22Rv1 (cell line): ENCODE data around the gene CASK.

Experiments used
- H3K27ac ChIP-seq: fragments of 450-650 bp; 2 replicates; pipeline ENCODE4 v1.5.1; 2017
- ZFX ChIP-seq: fragments of 450-650 bp; IDR thresholded peaks from 2 replicates; pipeline ENCODE4 v1.6.1; 2017; ENCODE audit warnings: antibody characterized with exemption, borderline replicate concordance
- TF ChIP-seq, protein P1 (sequence below): fragments of 450-650 bp; IDR thresholded peaks from 2 replicates; pipeline ENCODE4 v1.5.1; 2017; ENCODE audit warnings: mild to moderate bottlenecking

The CASK gene

DNA sequence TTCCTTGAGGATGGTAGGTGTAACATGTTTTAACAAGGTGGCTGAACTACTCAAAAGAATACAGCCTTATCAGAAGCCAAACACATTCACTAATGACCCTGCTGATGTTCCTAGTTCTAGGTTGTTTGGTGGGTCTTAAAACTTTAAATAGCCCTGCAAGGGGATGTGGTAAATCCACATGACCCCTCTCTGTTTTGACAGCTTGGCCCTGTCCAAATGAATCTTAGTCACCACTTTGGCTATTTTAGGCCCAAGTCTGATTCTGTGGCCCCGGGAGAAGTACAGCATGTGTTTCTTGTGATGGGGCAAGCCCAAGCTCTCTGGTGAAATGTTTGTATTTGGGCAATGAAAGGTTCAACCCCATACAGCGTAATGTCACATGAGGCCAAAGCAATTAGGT, 289.1 kb downstream of the CASK start:
- TF ChIP-seq ZFX = no peak
- H3K27ac ChIP-seq = no peak overlapping the region

DNA sequence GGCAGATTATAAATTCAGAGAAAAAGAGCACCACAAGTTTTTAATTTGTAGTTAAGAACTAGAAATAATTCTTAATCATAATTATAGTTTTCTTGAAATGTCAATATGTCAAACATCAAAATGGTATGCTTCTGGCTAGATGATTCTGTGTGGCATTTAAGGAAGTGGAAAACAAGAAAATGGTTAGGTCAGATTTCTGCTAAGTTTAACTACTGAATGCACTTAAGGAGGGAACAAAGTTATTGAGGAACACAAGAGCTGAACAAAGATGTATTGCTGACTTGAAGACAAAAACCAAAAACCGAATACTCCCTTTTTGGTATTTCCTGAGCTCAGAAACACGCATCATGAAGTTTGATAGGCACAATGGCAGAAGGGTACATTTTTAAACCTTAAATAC, 293.3 kb downstream of the CASK start:
- no peak for TF ChIP-seq ZFX
- TF ChIP-seq, protein P1, sequence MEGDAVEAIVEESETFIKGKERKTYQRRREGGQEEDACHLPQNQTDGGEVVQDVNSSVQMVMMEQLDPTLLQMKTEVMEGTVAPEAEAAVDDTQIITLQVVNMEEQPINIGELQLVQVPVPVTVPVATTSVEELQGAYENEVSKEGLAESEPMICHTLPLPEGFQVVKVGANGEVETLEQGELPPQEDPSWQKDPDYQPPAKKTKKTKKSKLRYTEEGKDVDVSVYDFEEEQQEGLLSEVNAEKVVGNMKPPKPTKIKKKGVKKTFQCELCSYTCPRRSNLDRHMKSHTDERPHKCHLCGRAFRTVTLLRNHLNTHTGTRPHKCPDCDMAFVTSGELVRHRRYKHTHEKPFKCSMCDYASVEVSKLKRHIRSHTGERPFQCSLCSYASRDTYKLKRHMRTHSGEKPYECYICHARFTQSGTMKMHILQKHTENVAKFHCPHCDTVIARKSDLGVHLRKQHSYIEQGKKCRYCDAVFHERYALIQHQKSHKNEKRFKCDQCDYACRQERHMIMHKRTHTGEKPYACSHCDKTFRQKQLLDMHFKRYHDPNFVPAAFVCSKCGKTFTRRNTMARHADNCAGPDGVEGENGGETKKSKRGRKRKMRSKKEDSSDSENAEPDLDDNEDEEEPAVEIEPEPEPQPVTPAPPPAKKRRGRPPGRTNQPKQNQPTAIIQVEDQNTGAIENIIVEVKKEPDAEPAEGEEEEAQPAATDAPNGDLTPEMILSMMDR = no peak
- no peak overlapping the region for H3K27ac ChIP-seq

DNA sequence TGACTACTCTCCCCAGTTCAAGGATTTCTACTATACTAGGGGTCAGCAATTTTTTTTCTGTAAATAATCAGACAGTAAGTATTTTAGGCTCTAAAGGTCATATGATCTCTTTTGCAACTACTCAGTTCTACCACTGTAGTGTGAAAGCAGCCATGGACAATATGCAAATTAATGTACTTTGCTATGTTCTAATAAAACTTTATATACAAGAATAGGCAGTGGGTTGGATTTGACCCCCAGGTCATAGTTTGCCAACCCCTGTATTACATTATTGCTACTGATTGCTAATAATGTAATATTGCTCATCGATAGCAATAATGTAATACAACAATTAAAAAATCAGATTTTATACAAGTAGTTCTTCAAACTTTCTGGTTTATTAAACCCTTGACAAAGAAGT, 293.8 kb downstream of the CASK start:
- no peak overlapping the region for H3K27ac ChIP-seq
- TF ChIP-seq, protein P1 = no peak
- no peak for TF ChIP-seq ZFX

DNA sequence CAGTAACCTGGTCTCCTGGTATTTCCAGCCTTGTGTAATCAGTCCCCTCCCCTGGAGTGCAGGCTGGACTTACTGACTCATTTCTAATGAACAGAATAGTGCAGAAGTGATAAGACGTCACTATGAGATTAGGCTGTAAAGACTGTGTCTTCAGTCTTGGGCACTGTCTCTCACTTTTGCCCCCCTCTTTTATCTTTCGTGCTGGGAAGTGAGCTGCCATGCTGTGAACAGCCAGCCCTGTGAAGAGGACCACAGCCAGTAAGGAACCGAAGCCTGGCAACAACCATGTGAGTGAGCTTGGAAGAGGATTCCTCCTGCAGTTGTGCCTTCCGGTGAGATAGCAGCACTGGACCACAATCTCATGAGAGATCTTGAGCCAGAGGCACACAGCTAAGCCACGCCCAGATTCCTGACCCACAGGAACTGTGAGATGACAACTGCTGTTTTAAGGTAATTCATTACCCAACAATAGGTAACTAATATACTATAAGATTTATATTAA, 302.1 kb downstream of the CASK start:
- no peak overlapping the region for H3K27ac ChIP-seq
- TF ChIP-seq, protein P1 = no peak
- no peak for TF ChIP-seq ZFX

DNA sequence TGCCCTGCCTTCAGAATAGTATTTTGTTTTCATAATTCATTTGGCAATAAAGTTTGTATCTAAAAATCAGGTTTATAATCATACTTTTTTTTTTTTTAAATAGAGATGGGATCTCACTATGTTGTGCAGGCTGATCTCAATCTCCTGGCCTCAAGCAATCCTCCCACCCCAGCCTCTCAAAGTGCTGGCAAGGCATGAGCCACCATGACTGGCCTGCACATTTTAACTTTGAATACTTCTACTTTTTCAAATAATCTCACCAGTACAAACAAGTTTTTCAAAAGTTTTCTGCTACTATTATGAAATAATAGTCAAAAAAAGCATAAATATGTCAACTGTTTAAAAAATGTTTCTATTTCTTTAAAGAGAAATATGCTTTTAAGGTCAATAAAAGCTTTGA, 304.1 kb downstream of the CASK start:
- no peak for TF ChIP-seq ZFX
- TF ChIP-seq, protein P1 = no peak
- H3K27ac ChIP-seq = no peak overlapping the region

DNA sequence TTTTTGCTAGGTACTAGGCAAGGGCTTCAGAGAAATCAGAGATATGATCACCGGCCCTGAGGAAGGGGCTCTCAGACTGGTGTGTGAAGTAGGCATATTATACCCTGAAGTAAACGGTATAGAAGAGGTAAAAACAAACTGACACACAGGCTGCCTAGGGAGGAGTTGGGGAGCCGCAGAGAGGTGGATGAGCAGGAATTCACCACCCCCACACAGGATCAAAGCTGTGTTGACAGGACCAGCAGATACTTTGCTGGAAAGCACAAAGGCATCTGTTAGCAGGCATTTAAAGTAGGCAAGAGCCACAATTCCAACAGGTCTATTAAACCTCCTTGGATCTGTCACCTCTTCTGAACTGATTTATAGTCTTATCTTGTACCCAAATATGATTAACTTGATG, 306.4 kb downstream of the CASK start:
- TF ChIP-seq ZFX = no peak
- TF ChIP-seq, protein P1 = no peak
- H3K27ac ChIP-seq = no peak overlapping the region

DNA sequence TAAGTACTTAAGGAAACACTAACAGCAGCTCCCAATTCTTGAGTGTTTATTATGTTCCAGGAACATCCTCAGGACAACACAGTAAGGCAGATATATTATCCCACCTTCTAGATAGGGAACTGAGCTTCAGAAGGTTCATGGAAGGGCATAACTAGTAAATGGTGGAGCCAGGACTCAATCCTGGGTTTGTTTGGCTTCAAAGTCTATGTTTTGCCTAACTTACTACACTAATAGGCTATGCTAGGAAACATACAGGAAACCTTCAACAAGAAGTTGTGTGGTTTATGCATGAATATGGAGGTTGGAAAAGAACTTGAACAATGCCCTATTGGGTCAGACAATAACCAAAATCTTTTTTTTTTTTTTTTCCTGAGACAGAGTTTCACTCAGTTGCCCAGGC, 307.1 kb downstream of the CASK start:
- H3K27ac ChIP-seq = no peak overlapping the region
- TF ChIP-seq ZFX = no peak
- TF ChIP-seq, protein P1 = no peak

DNA sequence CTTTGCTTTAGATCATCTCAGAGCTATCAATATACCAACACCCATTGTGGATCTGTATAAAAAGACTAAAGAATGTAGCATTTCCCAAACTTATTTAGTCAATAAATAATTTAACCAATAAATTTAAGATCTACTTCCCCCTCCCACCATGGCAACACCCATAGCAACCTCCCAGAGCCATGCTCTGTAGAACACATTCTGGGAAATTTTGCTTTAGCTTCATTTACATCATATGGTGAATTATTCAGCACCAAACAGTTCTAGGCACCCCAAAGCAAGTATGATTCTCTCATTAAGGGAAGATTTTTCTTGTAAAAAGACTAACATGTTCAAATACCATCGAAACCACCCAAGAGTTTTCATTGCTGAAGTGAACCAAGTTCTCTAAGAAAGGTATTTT, 315.1 kb downstream of the CASK start:
- no peak for TF ChIP-seq ZFX
- TF ChIP-seq, protein P1 = no peak
- H3K27ac ChIP-seq = no peak overlapping the region
